DND-41 (cell line): ENCODE results near the gene OR5AS1.

ENCODE experiments used
- ATAC-seq: fragments of 200-7000 bp; cut with Tn5 transposase; 3 replicates; pipeline ENCODE4 v1.9.1; 2021; ENCODE audit warnings: low read depth; ENCODE audit not compliant: insufficient read depth
- DNase-seq: peaks from one replicate; pipeline ENCODE4 v3.0.0-alpha.2; 2020
- H2AFZ ChIP-seq: 2 replicates; pipeline ENCODE4 v1.6.0; 2012; ENCODE audit warnings: low read depth, low read length
- H3K27ac ChIP-seq: 2 replicates; pipeline ENCODE4 v1.5.1; 2012; ENCODE audit warnings: low read length, inconsistent platforms
- H3K27me3 ChIP-seq: fragments of 200-600 bp; sonication (generic); 2 replicates; pipeline ENCODE4 v1.6.0; 2012; ENCODE audit warnings: low read length, mild to moderate bottlenecking, inconsistent platforms; ENCODE audit not compliant: insufficient read depth, poor library complexity
- H3K36me3 ChIP-seq: 2 replicates; pipeline ENCODE4 v1.5.1; 2012; ENCODE audit warnings: low read length, inconsistent platforms; ENCODE audit not compliant: insufficient read depth
- H3K4me1 ChIP-seq: 2 replicates; pipeline ENCODE4 v1.5.1; 2012; ENCODE audit warnings: mild to moderate bottlenecking, low read length; ENCODE audit not compliant: insufficient read depth
- H3K4me2 ChIP-seq: 2 replicates; pipeline ENCODE4 v1.6.0; 2012; ENCODE audit warnings: mild to moderate bottlenecking, moderate library complexity, low read length, inconsistent platforms; ENCODE audit not compliant: insufficient read depth
- H3K4me3 ChIP-seq, 2 experiments: fragments of 200-600 bp in 1 of 2; shearing (Covaris generic) in 1 of 2; 2 replicates each; pipeline ENCODE4 v1.5.1; 2012 to 2016; ENCODE audit warnings: inconsistent platforms in 2 of 2, low read length in 2 of 2, mild to moderate bottlenecking in 2 of 2, low read depth in 1 of 2, moderate library complexity in 1 of 2
- H3K79me2 ChIP-seq: 2 replicates; pipeline ENCODE4 v1.6.0; 2012; ENCODE audit warnings: low read length, inconsistent platforms; ENCODE audit not compliant: insufficient read depth
- H3K9ac ChIP-seq: 2 replicates; pipeline ENCODE4 v1.6.0; 2012; ENCODE audit warnings: low read depth, mild to moderate bottlenecking, inconsistent platforms, low read length, moderate library complexity
- H3K9me3 ChIP-seq: 2 replicates; pipeline ENCODE4 v1.5.1; 2012; ENCODE audit warnings: low read length, moderate library complexity, mild to moderate bottlenecking, inconsistent platforms; ENCODE audit not compliant: insufficient read depth, severe bottlenecking
- H4K20me1 ChIP-seq: 2 replicates; pipeline ENCODE4 v1.6.0; 2012; ENCODE audit warnings: low read length; ENCODE audit not compliant: insufficient read depth
- CTCF ChIP-seq: IDR thresholded peaks from 2 replicates; pipeline ENCODE4 v1.5.1; 2012; ENCODE audit warnings: borderline replicate concordance, low read length, moderate library complexity, mild to moderate bottlenecking; ENCODE audit not compliant: poor library complexity, severe bottlenecking; ENCODE audit errors: extremely low read depth
- EZH2 ChIP-seq: IDR thresholded peaks from 3 replicates; pipeline ENCODE4 v1.6.1; 2012; ENCODE audit warnings: borderline replicate concordance, low read depth, mild to moderate bottlenecking, moderate library complexity, low read length, inconsistent platforms; ENCODE audit not compliant: severe bottlenecking

The OR5AS1 gene

GRCh38 chr11:56027354-56027753 is at the start of gene OR5AS1:
Gene OR5AS1, plus strand, starts transcription at chr11:56027654. Its CDS starts 2,765 bp downstream, at chr11:56030419.
- H3K9me3 ChIP-seq = no peaks in the 10 kb centered on the region
- no peaks in the 10 kb centered on the region for H4K20me1 ChIP-seq
- no peak for DNase-seq
- H3K4me3 ChIP-seq = no peak within 1 kb of the TSS
- TF ChIP-seq EZH2 (no peak), CTCF (no peak)
- no peak for ATAC-seq
- no peak within 1 kb of the TSS for H3K4me2 ChIP-seq
- H3K27ac ChIP-seq = no peak within 1 kb of the TSS
- H3K79me2 ChIP-seq = no peaks in the 10 kb centered on the region
- no peaks in the 10 kb centered on the region for H3K4me1 ChIP-seq
- H3K36me3 ChIP-seq = no peaks in the 10 kb centered on the region
- no peaks in the 10 kb centered on the region for H3K27me3 ChIP-seq
- H2AFZ ChIP-seq = no peak within 1 kb of the TSS
- no peak within 1 kb of the TSS for H3K9ac ChIP-seq

GRCh38 chr11:55994525-55994924 is 32.9 kb upstream of the OR5AS1 start, which contains the start of gene OR5F1:
Gene OR5F1, minus strand, starts transcription at chr11:55994625. Its CDS starts 0 bp downstream, at chr11:55994625.
- no peak within 1 kb of the TSS for H2AFZ ChIP-seq
- ATAC-seq (no peak), DNase-seq (no peak)
- H4K20me1 ChIP-seq = no peaks in the 10 kb centered on the region
- TF ChIP-seq CTCF (no peak), EZH2 (no peak)
- no peaks in the 10 kb centered on the region for H3K4me1 ChIP-seq
- no peaks in the 10 kb centered on the region for H3K79me2 ChIP-seq
- H3K9ac ChIP-seq = no peak within 1 kb of the TSS
- no peak within 1 kb of the TSS for H3K4me3 ChIP-seq
- no peak within 1 kb of the TSS for H3K4me2 ChIP-seq
- H3K36me3 ChIP-seq = no peaks in the 10 kb centered on the region
- H3K27ac ChIP-seq = no peak within 1 kb of the TSS
- H3K9me3 ChIP-seq = no peaks in the 10 kb centered on the region
- no peaks in the 10 kb centered on the region for H3K27me3 ChIP-seq

- H3K27me3 ChIP-seq = no peaks in the 10 kb centered on the region
Measured at GRCh38 chr11:56010716-56011115, 16.7 kb upstream of the OR5AS1 start.

More at GRCh38 chr11:56010716-56011115, 16.7 kb upstream of the OR5AS1 start:
- Histone ChIP-seq H3K9ac (no peak overlapping the region), H4K20me1 (no peaks in the 10 kb centered on the region), H3K27ac (no peak overlapping the region), H3K79me2 (no peaks in the 10 kb centered on the region), H3K36me3 (no peaks in the 10 kb centered on the region), H2AFZ (no peak overlapping the region), H3K4me2 (no peak overlapping the region), H3K9me3 (no peaks in the 10 kb centered on the region), H3K4me3 (no peak overlapping the region), H3K4me1 (no peaks in the 10 kb centered on the region)
- ATAC-seq = no peak
- no peak for TF ChIP-seq CTCF
- TF ChIP-seq EZH2 = no peak
- DNase-seq = no peak
